SK-N-SH treated with all-trans-retinoic acid at 6 μM for 48 hours (cell line): ENCODE results near the gene NDUFAF2.

Experiments used
- ARNTL ChIP-seq: fragments of 450-650 bp; formaldehyde crosslinking; IDR thresholded peaks from 2 replicates; pipeline ENCODE4 v1.5.0; 2020; ENCODE audit warnings: low read depth, mild to moderate bottlenecking, moderate library complexity, borderline replicate concordance
- CSDC2 ChIP-seq: fragments of 250-450 bp; sonication (Bioruptor Pico); IDR thresholded peaks from 2 replicates; pipeline ENCODE4 v1.5.0; 2020; ENCODE audit warnings: mild to moderate bottlenecking, moderate library complexity
- GLIS3 ChIP-seq: fragments of 250-450 bp; sonication (Bioruptor Pico); IDR thresholded peaks from 2 replicates; pipeline ENCODE4 v1.5.0; 2020; ENCODE audit warnings: mild to moderate bottlenecking, moderate library complexity
- OSR1 ChIP-seq: fragments of 250-450 bp; sonication (Bioruptor Pico); IDR thresholded peaks from 2 replicates; pipeline ENCODE4 v1.8.0; 2022; ENCODE audit warnings: moderate library complexity, mild to moderate bottlenecking, inconsistent platforms
- PATZ1 ChIP-seq: fragments of 250-450 bp; sonication (Bioruptor Pico); IDR thresholded peaks from 2 replicates; pipeline ENCODE4 v1.8.0; 2020; ENCODE audit warnings: mild to moderate bottlenecking, moderate library complexity, borderline replicate concordance
- PPARA ChIP-seq: fragments of 250-450 bp; sonication (Bioruptor Pico); IDR thresholded peaks from 2 replicates; pipeline ENCODE4 v1.5.0; 2020; ENCODE audit warnings: mild to moderate bottlenecking, borderline replicate concordance
- SNAI2 ChIP-seq: fragments of 250-450 bp; sonication (Bioruptor Pico); IDR thresholded peaks from 2 replicates; pipeline ENCODE4 v1.5.0; 2020; ENCODE audit warnings: mild to moderate bottlenecking, moderate library complexity
- ZC3H10 ChIP-seq: fragments of 250-450 bp; sonication (Bioruptor Pico); IDR thresholded peaks from 2 replicates; pipeline ENCODE4 v1.5.1; 2021; ENCODE audit warnings: mild to moderate bottlenecking, moderate library complexity
- ZFP3 ChIP-seq: fragments of 250-450 bp; sonication (Bioruptor Pico); IDR thresholded peaks from 2 replicates; pipeline ENCODE4 v1.5.0; 2020; ENCODE audit warnings: mild to moderate bottlenecking, moderate library complexity
- ZFP30 ChIP-seq: fragments of 450-650 bp; formaldehyde crosslinking; IDR thresholded peaks from 2 replicates; pipeline ENCODE4 v1.5.0; 2022; ENCODE audit warnings: mild to moderate bottlenecking, moderate library complexity
- TF ChIP-seq, protein P1 (sequence below): fragments of 250-450 bp; sonication (Bioruptor Pico); IDR thresholded peaks from 2 replicates; pipeline ENCODE4 v1.5.1; 2021; ENCODE audit warnings: mild to moderate bottlenecking, moderate library complexity
- TF ChIP-seq, protein P2 (sequence below): fragments of 250-450 bp; sonication (Bioruptor Pico); IDR thresholded peaks from 2 replicates; pipeline ENCODE4 v1.8.0; 2021; ENCODE audit warnings: low read depth, mild to moderate bottlenecking, moderate library complexity, borderline replicate concordance

DNA sequence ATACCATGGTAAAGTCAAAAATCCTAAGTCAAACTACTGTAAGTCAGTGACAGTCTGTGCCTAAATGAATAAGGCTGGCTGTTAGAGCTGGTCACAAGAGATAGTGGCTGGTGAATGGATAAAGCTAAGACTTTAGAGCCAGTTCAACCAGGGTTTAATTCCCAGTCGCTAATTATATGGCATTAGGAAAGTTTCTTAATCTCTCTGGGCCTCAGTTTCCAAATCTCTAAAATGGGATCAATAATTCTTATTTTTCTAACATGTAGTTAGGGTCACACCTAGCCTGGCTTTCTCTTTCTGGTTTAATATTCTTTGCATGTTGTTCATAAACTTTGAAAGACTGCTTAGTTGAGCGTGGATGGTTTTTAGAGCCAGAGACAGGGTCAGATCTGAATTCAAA lies 152.5 kb downstream of the NDUFAF2 start:
- TF ChIP-seq, protein P1, sequence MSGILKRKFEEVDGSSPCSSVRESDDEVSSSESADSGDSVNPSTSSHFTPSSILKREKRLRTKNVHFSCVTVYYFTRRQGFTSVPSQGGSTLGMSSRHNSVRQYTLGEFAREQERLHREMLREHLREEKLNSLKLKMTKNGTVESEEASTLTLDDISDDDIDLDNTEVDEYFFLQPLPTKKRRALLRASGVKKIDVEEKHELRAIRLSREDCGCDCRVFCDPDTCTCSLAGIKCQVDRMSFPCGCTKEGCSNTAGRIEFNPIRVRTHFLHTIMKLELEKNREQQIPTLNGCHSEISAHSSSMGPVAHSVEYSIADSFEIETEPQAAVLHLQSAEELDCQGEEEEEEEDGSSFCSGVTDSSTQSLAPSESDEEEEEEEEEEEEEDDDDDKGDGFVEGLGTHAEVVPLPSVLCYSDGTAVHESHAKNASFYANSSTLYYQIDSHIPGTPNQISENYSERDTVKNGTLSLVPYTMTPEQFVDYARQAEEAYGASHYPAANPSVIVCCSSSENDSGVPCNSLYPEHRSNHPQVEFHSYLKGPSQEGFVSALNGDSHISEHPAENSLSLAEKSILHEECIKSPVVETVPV: no peak
- TF ChIP-seq, protein P2, sequence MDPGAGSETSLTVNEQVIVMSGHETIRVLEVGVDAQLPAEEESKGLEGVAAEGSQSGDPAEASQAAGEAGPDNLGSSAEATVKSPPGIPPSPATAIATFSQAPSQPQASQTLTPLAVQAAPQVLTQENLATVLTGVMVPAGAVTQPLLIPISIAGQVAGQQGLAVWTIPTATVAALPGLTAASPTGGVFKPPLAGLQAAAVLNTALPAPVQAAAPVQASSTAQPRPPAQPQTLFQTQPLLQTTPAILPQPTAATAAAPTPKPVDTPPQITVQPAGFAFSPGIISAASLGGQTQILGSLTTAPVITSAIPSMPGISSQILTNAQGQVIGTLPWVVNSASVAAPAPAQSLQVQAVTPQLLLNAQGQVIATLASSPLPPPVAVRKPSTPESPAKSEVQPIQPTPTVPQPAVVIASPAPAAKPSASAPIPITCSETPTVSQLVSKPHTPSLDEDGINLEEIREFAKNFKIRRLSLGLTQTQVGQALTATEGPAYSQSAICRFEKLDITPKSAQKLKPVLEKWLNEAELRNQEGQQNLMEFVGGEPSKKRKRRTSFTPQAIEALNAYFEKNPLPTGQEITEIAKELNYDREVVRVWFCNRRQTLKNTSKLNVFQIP (CRISPR knock-in tag): no peak
- TF ChIP-seq PATZ1 (CRISPR knock-in tag): no peak
- TF ChIP-seq ARNTL: no peak
- TF ChIP-seq CSDC2 (CRISPR knock-in tag): no peak
- no peak for TF ChIP-seq ZFP30 (CRISPR knock-in tag)
- TF ChIP-seq OSR1 (CRISPR knock-in tag): no peak
- TF ChIP-seq PPARA (CRISPR knock-in tag): no peak
- TF ChIP-seq GLIS3: no peak
- no peak for TF ChIP-seq ZFP3 (CRISPR knock-in tag)
- no peak for TF ChIP-seq ZC3H10 (CRISPR knock-in tag)
- TF ChIP-seq SNAI2 (CRISPR knock-in tag): no peak
